Activated CD4-positive, alpha-beta memory T cell treated with anti-CD3 and anti-CD28 coated beads for 36 hours (primary cell): ENCODE data around the gene MINDY4. TPM values are rescaled to one million over a fixed set of nuclear protein-coding genes. Genes with fewer than 3 reads are reported as not detected.

Experiments
- CTCF ChIA-PET: fragments of 350-600 bp; sonication (Branson Sonifier 250); formaldehyde crosslinking; loops from one replicate; lab custom pipeline; 2021; ENCODE audit warnings: antibody characterized with exemption, inconsistent platforms; lab: Charles Lee
- POLR2A ChIA-PET: fragments of 350-600 bp; sonication (Branson Sonifier 250); formaldehyde crosslinking; loops from one replicate; lab custom pipeline; 2021; ENCODE audit warnings: antibody characterized with exemption; lab: Charles Lee
- DNase-seq: peaks from one replicate; pipeline ENCODE4 v3.0.0-alpha.2; 2020
- H3K27ac Mint-ChIP-seq: one replicate; pipeline ENCODE4 v1.8.0; 2021; ENCODE audit warnings: mixed read lengths
- H3K27me3 Mint-ChIP-seq: one replicate; pipeline ENCODE4 v1.8.0; 2021; ENCODE audit warnings: mixed read lengths
- H3K36me3 Mint-ChIP-seq: one replicate; pipeline ENCODE4 v1.8.0; 2021; ENCODE audit warnings: mixed read lengths
- H3K4me1 Mint-ChIP-seq: one replicate; pipeline ENCODE4 v1.8.0; 2021; ENCODE audit warnings: low read depth, mixed read lengths
- H3K4me3 Mint-ChIP-seq: one replicate; pipeline ENCODE4 v1.8.0; 2021; ENCODE audit warnings: mild to moderate bottlenecking, mixed read lengths
- H3K9me3 Mint-ChIP-seq: one replicate; pipeline ENCODE4 v1.8.0; 2021; ENCODE audit warnings: mixed read lengths
- intact Hi-C: fragments of 100-400 bp; cut with micrococcal nuclease; formaldehyde crosslinking; loops from one replicate; pipeline ENCODE4 v1.15.1; 2023
- total RNA-seq, 2 experiments: library from RNA; stranded (reverse); gene quantifications; one replicate each; pipeline ENCODE4 v1.2.3, GENCODE V29; 2021

MINDY4 gene
- total RNA-seq, 2 experiments from 2014 or later: 1.1 to 1.6 TPM

GRCh38 chr7:30744075-30744417, 27.2 kb upstream of the MINDY4 start:
- ChIA-PET CTCF (no interaction called here), POLR2A (no interaction called here)
- H3K27me3 Mint-ChIP-seq: no peaks in the 10 kb centered on the region
- no peak overlapping the region for H3K4me3 Mint-ChIP-seq
- H3K9me3 Mint-ChIP-seq: no peaks in the 10 kb centered on the region
- H3K27ac Mint-ChIP-seq: no peak overlapping the region
- DNase-seq: peak; percentile 18
- H3K36me3 Mint-ChIP-seq: no peaks in the 10 kb centered on the region
- H3K4me1 Mint-ChIP-seq: peaks cover 18% of the 10 kb centered on the region
- intact Hi-C loops: loop anchor here (5.0 kb wide), 1 partner anchor 62 kb away; the partner anchor contains the start of gene CRHR2

GRCh38 chr7:30745261-30745941, 25.8 kb upstream of the MINDY4 start:
- H3K4me3 Mint-ChIP-seq: no peak overlapping the region
- CTCF ChIA-PET: no interaction called here

DNA sequence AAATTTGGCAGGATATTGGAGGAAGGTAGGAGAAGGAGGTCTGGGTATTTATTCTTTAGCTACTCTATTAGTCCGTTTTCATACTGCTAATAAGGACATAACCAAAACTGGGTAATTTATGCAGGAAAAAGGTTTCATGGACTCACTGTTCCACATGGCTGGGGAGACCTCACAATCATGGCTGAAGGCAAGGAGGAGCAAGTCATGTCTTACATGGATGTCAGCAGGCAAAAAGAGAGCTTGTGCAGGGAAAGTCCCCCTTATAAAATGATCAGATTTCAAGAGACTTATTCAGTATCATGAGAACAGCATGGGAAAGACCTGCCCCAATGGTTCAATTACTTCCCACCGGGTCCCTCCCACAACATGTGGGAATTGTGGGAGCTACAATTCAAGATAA, 21.2 kb upstream of the MINDY4 start:
- DNase-seq: no peak
- no peak overlapping the region for H3K4me3 Mint-ChIP-seq
- no peaks in the 10 kb centered on the region for H3K36me3 Mint-ChIP-seq
- POLR2A ChIA-PET: no interaction called here
- intact Hi-C loops: no loop called here
- H3K27me3 Mint-ChIP-seq: no peaks in the 10 kb centered on the region
- peaks cover 2% of the 10 kb centered on the region for H3K9me3 Mint-ChIP-seq
- H3K27ac Mint-ChIP-seq: no peak overlapping the region
- CTCF ChIA-PET: interaction anchor here (1.0 kb wide), 1 partner anchor 10 kb away, joined by 4 read pairs; no protein-coding TSS in a partner anchor
- H3K4me1 Mint-ChIP-seq: no peaks in the 10 kb centered on the region

More at GRCh38 chr7:30745261-30745941, 25.8 kb upstream of the MINDY4 start:
- no peak overlapping the region for H3K27ac Mint-ChIP-seq
- DNase-seq: no peak
- H3K36me3 Mint-ChIP-seq: no peaks in the 10 kb centered on the region
- H3K27me3 Mint-ChIP-seq: no peaks in the 10 kb centered on the region
- POLR2A ChIA-PET: interaction anchor here (0.5 kb wide), 1 partner anchor 705 kb away, joined by 4 read pairs; no protein-coding TSS in a partner anchor
- H3K4me1 Mint-ChIP-seq: peaks cover 8% of the 10 kb centered on the region
- intact Hi-C loops: no loop called here
- peaks cover 2% of the 10 kb centered on the region for H3K9me3 Mint-ChIP-seq

DNA sequence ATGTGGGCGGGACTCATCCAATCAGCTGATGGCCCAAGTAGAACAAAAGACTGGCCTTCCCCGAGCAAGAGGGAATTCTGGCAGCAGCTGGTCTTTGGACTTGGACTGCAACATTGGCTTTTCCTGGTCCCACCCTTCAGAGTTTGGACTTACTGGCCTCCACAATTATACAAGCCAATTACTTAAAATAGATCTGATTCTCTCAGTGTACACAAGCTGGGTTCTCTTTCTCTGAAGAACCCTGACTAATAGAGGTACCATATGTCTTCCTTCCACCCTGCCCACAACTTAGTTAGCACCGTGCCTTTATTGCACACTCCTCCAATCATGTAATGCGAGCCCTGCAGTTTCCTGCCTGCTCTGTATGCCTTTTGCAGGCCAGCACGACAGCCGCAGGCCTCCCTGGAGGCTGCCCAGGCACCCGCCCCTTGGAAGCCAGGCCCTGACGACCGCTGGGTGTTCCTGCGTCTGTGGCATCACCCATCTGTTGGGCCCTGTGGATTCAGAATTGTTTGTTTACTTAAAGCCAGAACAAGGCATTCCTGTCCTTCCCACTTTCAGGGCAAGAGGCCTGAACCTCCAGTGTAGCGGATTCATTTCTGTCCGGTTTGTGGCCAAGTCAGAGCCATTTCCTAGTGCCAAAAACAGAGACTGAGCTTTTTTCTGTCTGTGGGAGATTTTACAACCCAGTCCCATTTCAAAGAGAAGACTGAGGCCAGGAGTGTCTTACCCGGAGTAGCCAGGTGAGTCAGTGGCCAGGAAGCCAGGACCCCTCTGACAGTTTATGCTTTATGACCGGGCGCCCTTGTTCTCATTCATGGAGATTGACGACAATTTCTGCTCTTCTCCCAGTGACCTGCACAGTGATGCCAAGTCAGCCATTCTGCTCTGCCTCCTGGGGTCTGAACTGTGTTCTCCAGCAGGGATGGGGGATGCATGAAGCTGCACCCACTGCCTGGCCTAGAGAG, 20.2 kb upstream of the MINDY4 start:
- POLR2A ChIA-PET: no interaction called here
- H3K36me3 Mint-ChIP-seq: no peaks in the 10 kb centered on the region
- no peak overlapping the region for H3K4me3 Mint-ChIP-seq
- H3K4me1 Mint-ChIP-seq: no peaks in the 10 kb centered on the region
- H3K27ac Mint-ChIP-seq: no peak overlapping the region
- intact Hi-C loops: no loop called here
- H3K27me3 Mint-ChIP-seq: no peaks in the 10 kb centered on the region
- DNase-seq: no peak
- H3K9me3 Mint-ChIP-seq: peaks cover 2% of the 10 kb centered on the region
- CTCF ChIA-PET: interaction anchor here (1.0 kb wide), 1 partner anchor 11 kb away, joined by 4 read pairs; no protein-coding TSS in a partner anchor

DNA sequence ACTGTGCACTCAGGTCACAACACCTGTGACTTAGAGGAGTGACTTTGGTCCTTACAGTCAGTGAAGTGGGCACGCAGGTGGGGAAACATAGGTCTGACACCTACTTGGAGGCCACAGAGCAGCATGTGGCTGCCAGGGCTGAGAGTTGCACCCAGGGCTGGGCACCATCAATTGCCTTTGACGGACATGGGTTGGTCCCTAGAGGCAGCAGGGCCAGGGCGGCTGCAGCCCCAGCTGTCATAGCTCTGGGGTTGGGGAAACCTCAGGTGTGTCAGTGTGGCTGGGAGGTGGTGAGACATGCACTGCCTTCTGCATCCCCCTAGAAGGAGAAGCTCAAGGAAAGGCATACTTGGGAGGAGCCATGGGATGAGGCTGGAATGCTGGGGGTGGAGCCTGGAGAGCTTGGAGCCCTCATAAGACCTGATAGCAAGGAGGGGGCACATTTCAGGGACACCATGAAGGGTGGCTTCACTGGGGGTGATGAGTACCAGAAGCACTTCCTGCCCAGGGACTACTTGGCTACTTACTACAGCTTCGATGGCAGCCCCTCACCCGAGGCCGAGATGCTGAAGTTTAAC, 19.4 kb upstream of the MINDY4 start, which contains the start of gene INMT:
INMT (plus strand) TSS at position 440 of the 578 bp plus-strand sequence; CDS start at position 456, 16 bp downstream.
- no peaks in the 10 kb centered on the region for H3K36me3 Mint-ChIP-seq
- POLR2A ChIA-PET: no interaction called here
- no peak within 1 kb of the TSS for H3K4me3 Mint-ChIP-seq
- intact Hi-C loops: no loop called here
- no peak for DNase-seq
- H3K4me1 Mint-ChIP-seq: no peaks in the 10 kb centered on the region
- H3K27ac Mint-ChIP-seq: no peak within 1 kb of the TSS
- H3K27me3 Mint-ChIP-seq: no peaks in the 10 kb centered on the region
- H3K9me3 Mint-ChIP-seq: peaks cover 2% of the 10 kb centered on the region
- CTCF ChIA-PET: no interaction called here

- no peak overlapping the region for H3K27ac Mint-ChIP-seq
Observed at GRCh38 chr7:30752484-30752883, 18.7 kb upstream of the MINDY4 start.

GRCh38 chr7:30752979-30753378, 18.2 kb upstream of the MINDY4 start:
- no peaks in the 10 kb centered on the region for H3K36me3 Mint-ChIP-seq
- intact Hi-C loops: no loop called here
- POLR2A ChIA-PET: no interaction called here
- H3K9me3 Mint-ChIP-seq: peaks cover 2% of the 10 kb centered on the region
- peaks cover 3% of the 10 kb centered on the region for H3K27me3 Mint-ChIP-seq
- H3K27ac Mint-ChIP-seq: no peak overlapping the region
- no peaks in the 10 kb centered on the region for H3K4me1 Mint-ChIP-seq
- CTCF ChIA-PET: no interaction called here
- H3K4me3 Mint-ChIP-seq: no peak overlapping the region
- DNase-seq: no peak

More at GRCh38 chr7:30752484-30752883, 18.7 kb upstream of the MINDY4 start:
- Mint-ChIP-seq H3K4me3 (no peak overlapping the region), H3K27me3 (no peaks in the 10 kb centered on the region), H3K36me3 (no peaks in the 10 kb centered on the region), H3K4me1 (no peaks in the 10 kb centered on the region), H3K9me3 (peaks cover 2% of the 10 kb centered on the region)
- no peak for DNase-seq
- intact Hi-C loops: no loop called here
- CTCF ChIA-PET: no interaction called here
- POLR2A ChIA-PET: no interaction called here

DNA sequence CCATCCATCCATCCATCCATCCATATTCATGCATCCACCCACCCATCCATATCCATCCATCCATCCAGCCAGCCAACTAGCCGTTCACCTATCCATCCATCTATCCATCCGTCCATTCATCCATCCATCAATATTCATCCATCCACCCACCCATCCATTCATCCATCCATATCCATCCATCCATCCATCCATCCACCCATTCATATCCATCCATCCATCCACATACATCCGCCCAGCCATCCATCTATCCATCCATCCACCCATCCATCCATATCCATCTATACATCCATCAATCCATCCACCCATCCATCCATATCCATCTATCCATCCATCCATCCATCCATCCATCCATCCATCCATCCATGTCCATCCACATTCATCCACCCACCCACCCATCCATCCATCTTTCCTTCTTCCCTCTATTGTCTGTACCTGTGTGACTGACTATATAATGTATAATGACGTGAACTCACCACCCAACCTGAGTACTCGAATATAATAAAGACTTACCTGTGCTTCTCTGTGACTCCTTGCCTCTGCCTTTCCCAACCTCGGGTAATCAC, 16.8 kb upstream of the MINDY4 start:
- Mint-ChIP-seq H3K36me3 (no peaks in the 10 kb centered on the region), H3K27ac (no peak overlapping the region), H3K4me3 (no peak overlapping the region), H3K4me1 (no peaks in the 10 kb centered on the region), H3K9me3 (peaks cover 2% of the 10 kb centered on the region), H3K27me3 (peaks cover 6% of the 10 kb centered on the region)
- ChIA-PET POLR2A (no interaction called here), CTCF (no interaction called here)
- DNase-seq: no peak
- intact Hi-C loops: no loop called here

DNA sequence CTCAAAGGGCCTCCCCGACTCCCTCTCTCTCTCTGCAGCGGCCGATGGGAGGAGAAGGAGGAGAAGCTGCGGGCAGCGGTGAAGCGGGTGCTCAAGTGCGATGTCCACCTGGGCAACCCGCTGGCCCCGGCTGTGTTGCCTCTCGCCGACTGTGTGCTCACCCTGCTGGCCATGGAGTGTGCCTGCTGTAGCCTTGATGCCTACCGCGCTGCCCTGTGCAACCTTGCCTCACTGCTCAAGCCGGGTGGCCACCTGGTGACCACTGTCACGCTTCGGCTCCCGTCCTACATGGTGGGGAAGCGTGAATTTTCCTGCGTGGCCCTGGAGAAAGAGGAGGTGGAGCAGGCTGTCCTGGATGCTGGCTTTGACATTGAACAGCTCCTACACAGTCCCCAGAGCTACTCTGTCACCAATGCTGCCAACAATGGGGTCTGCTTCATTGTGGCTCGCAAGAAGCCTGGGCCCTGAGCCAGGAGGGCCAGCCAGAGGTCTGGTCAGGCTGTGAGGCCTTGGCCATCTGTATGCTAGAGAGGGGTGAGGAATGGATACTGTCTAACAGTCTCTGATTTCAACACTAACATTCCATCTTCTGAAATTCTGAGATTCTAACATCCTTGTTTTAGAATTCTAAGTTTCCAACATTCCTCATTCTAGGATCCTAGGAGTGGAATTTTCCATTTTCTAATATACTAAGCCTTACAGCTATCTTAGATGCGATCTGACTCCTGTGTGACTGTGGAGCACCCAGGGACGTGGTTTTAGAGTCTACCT, 15.6 kb upstream of the MINDY4 start:
- Mint-ChIP-seq H3K27me3 (peaks cover 9% of the 10 kb centered on the region), H3K4me3 (no peak overlapping the region), H3K27ac (no peak overlapping the region), H3K9me3 (no peaks in the 10 kb centered on the region), H3K36me3 (no peaks in the 10 kb centered on the region), H3K4me1 (no peaks in the 10 kb centered on the region)
- CTCF ChIA-PET: no interaction called here
- DNase-seq: no peak
- POLR2A ChIA-PET: no interaction called here
- intact Hi-C loops: no loop called here

- DNase-seq: no peak
- intact Hi-C loops: no loop called here
- Mint-ChIP-seq H3K36me3 (no peaks in the 10 kb centered on the region), H3K27ac (no peak overlapping the region), H3K27me3 (peaks cover 9% of the 10 kb centered on the region), H3K4me1 (no peaks in the 10 kb centered on the region), H3K4me3 (no peak overlapping the region), H3K9me3 (no peaks in the 10 kb centered on the region)
- POLR2A ChIA-PET: no interaction called here
- CTCF ChIA-PET: no interaction called here
Observed at GRCh38 chr7:30757342-30757692, 13.9 kb upstream of the MINDY4 start.

DNA sequence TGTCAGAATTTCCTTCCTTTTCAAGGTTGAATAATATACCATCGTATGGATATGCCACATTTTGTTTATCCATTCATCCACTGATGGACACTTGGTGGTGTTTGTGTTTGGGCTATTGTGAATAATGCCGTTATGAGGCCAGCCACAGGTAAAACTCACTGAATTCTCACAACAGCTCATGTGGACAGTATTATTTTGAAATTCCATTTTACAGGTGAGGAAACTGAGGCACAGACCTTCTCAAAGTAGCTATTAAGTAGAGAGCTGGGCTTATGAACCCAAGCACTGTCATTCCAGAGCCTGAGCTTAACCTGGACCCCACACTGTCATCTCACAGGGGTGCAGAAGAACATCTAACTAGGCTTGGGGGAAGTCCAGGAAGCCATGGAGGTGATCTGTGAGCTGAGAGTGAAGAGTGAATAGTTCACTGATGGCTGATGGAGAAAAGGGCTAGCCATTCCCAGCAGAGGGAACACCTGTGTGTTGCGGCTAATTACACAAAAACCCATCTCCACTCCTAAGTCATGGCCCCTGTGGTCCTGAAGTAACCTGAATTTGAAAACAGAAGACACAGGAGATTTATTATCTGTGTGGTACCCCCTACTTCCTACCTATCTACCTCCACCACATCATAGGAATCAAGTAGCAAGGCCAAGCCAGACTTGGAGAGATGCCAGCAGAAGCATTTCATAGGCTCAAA, 10.6 kb upstream of the MINDY4 start:
- H3K27ac Mint-ChIP-seq: no peak overlapping the region
- ChIA-PET CTCF (interaction anchor here (1.2 kb wide), 1 partner anchor 21 kb away, joined by 3 read pairs; no protein-coding TSS in a partner anchor), POLR2A (no interaction called here)
- no peaks in the 10 kb centered on the region for H3K9me3 Mint-ChIP-seq
- DNase-seq: no peak
- no peaks in the 10 kb centered on the region for H3K4me1 Mint-ChIP-seq
- H3K27me3 Mint-ChIP-seq: peaks cover 9% of the 10 kb centered on the region
- no peaks in the 10 kb centered on the region for H3K36me3 Mint-ChIP-seq
- no peak overlapping the region for H3K4me3 Mint-ChIP-seq
- intact Hi-C loops: no loop called here
